ENCODE results near the gene NSD1.
"Not testable (repeated sequence)": the region's sequence is repeated elsewhere in the genome, so short reads cannot be mapped to it uniquely, and the experiment has no call there.

The NSD1 gene

GRCh38 chr5:177177847-177178437, 44.4 kb downstream of the NSD1 start:
- DNase-seq = not testable (repeated sequence)

- DNase-seq = no peak
Measured at GRCh38 chr5:177178733-177179304, 45.2 kb downstream of the NSD1 start.

GRCh38 chr5:177179431-177179830, 45.9 kb downstream of the NSD1 start:
- no peak for DNase-seq

- DNase-seq = no peak
Measured at GRCh38 chr5:177183142-177183541, 49.6 kb downstream of the NSD1 start.

- no peak for DNase-seq
Measured at GRCh38 chr5:177183766-177184360, 50.3 kb downstream of the NSD1 start.

GRCh38 chr5:177185993-177186392, 52.4 kb downstream of the NSD1 start:
- no peak for DNase-seq

GRCh38 chr5:177186645-177187044, 53.1 kb downstream of the NSD1 start:
- no peak for DNase-seq

GRCh38 chr5:177188775-177189174, 55.2 kb downstream of the NSD1 start:
- no peak for DNase-seq

DNA sequence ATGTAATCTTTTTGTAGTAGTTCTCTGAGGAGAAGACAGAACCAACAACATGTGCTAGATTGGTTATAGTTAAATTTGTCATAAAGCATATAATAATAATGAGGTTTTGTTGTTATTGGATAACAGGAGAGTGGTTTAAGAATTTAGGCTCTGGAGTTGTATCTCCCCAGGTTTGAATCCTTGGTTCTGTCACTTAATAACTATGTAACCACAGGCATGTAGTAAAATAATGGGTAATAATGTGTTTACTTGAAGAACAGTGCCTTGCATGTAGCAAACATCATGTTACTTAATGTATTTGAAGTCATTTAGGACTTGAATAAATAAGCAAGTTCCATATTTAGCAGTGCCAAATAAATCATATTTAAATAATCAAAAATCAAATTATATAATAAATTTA, 55.8 kb downstream of the NSD1 start:
- no peak for DNase-seq

DNA sequence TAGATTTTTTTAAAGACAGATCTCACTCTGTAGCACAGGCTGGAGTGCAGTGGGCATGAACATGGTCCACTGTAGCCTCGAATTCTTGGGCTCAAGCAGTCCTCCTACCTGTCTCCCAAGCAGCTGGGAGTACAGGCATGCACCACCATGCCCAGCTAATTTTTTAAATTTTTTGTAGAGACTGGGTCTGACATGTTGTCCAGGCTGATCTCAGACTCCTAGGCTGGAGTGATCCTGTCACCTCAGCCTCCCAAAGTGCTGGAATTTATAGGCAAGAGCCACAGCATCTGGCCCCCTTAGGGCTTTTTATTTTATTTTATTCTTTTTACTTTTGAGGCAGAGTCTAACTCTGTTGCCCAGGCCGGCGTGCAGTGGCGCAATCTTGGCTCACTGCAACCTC, 56.4 kb downstream of the NSD1 start:
- no peak for DNase-seq

DNA sequence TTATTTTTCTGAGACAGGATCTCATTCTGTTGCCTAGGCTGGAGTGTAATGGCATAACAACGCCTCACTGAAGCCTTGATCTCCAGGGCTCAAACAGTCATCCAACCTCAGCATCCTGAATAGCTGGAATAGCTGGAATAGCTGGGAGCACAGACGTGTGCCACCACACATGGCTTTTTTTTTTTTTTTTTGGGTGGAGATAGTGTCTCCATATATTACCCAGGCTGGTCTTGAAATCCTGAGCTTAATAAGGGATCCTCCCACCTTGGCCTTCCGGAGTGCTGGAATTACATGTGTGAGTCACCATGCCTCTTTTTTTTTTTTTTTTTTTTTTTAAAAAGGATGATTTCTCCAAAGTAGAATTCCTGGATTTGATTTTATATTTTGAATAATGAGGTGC, 60.7 kb downstream of the NSD1 start:
- no peak for DNase-seq

- no peak for DNase-seq
Measured at GRCh38 chr5:177195307-177195952, 61.9 kb downstream of the NSD1 start.

GRCh38 chr5:177198738-177199137, 65.2 kb downstream of the NSD1 start:
- no peak for DNase-seq

GRCh38 chr5:177204281-177204680, 70.7 kb downstream of the NSD1 start:
- no peak for DNase-seq

DNA sequence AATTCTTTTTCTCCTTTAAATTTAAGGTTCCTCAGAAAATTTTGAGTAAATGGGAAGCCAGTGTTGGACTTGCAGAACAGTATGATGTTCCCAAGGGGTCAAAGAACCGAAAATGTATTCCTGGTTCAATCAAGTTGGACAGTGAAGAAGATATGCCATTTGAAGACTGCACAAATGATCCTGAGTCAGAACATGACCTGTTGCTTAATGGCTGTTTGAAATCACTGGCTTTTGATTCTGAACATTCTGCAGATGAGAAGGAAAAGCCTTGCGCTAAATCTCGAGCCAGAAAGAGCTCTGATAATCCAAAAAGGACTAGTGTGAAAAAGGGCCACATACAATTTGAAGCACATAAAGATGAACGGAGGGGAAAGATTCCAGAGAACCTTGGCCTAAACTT, 76.0 kb downstream of the NSD1 start:
- DNase-seq = no peak

GRCh38 chr5:177212242-177212641, 78.7 kb downstream of the NSD1 start:
- DNase-seq = no peak

GRCh38 chr5:177220576-177220975, 87.0 kb downstream of the NSD1 start:
- DNase-seq = no peak

- DNase-seq = no peak
Measured at GRCh38 chr5:177222269-177222668, 88.7 kb downstream of the NSD1 start.

DNA sequence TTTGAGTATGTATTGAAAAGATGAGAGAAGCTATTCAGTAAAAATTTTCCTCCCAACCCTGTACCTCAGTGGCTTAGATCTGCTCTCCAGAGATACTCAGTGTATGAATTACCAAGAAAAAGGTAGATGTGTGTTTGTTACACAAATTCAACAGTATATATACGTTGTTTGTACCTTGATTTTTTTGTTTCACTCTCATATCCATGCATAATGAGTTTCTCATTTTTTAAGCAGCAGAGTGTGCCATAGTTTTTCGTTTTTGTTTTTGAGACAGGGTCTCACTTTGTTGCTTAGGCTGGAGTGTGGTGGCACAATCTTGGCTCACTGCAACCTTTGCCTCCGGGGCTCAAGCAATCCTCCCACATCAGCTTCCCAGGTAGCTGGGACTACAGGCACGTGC, 92.2 kb downstream of the NSD1 start:
- no peak for DNase-seq

DNA sequence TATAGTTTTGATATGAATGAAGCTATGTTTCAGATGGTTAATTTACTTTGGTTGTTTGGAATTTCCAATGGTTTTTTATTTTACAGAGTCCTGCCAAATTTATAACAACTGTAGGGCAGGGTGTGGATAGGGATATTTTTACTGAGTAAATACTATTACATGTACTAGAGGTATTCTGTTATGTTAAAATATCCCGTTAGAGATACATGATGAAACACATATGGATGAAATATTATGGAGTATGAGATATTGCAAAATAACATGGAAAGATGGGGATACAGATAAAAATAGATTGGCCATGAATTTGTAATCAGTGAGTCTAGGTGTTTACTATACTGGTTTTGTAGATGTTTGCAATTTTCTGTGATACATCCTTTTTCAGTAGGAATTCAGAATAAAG, 93.3 kb downstream of the NSD1 start:
- no peak for DNase-seq

DNA sequence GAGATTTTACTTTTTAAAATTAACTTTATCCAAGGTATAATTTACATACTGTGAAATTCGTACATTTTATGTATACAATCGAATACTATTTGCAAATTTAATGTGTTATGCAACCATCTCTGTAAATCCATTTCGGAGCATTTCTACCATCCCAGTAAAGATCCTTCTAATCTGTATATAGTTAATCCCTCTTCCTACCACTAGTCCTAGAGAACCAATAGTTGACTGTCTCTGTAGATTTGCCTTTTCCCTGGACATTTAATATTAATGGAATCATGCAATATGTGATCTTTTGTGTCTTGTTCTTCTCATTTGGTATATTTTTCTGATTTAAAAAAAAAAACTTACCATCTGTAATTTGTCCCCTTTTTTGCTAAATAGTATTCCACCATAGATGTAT, 95.2 kb downstream of the NSD1 start:
- DNase-seq = no peak

DNA sequence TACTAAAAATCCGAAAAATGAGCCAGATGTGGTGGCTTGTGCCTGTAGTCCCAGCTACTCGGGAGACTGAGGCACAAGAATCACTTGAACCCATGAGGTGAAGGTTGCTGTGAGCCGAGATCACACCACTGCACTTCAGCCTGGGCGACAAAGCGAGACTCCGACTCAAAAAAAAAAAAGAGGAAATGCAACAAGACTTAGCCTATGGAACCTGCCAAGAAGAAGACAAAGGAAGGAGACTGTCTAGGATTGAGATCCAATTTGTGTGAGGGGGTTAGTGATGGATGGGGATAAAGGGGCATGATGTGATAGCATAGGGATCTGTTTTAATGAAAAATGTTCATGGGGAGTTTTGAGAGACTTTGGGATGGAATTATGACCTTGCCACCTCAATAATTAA, 97.1 kb downstream of the NSD1 start:
- DNase-seq = no peak

DNA sequence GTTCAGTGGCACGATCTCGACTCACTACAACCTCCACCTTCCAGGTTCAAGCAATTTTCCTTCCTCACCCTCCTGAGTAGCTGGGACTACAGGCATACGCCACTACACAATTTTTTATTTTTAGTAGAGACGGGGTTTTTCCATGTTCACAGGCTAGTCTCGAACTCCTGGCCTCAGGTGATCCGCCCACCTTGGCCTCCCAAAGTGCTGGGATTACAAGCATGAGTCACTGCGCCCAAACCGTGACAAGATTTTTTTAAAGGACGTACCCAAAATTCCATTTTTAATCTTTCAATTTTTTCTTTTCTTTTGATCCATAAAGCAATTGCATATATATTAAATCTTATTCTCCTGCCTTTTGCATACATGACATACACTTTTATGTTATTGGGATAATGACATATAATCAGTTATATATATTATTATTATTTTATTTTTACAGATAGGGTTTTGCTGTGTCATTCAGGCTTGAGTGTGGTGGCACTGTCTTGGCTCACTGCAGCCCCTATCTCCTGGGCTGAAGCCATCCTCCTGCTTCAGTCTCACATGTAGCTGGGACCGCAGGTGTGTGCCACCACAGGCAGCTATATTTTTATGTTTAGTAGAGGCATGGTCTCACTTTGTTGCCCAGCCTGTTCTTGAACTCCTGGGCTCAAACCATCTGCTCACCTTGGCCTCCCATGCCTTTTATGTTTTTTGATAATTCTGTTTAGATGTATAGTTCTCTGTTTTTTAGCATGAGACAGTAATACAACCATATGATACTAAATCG, 98.1 kb downstream of the NSD1 start:
- no peak for DNase-seq

DNA sequence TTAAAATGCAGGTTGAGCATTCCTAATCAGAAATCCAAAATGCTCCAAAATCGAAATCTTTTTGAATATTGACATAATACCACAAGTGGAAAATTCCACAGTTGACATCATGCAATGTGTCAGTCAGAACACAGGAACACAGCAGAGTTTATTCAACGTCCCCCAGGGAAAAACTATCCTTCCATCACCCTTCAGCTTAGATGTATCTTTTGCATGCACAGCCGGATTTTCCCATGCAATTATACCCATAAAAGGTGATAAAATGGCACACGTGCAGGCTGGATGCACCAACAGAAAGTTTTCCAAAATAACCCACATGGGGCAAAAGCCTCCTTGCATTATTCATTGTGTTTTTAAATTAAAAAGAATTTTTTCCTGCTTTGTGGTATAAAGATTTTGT, 98.8 kb downstream of the NSD1 start:
- DNase-seq = no peak
